ENCODE data around the gene LRRC7.

The LRRC7 gene

DNA sequence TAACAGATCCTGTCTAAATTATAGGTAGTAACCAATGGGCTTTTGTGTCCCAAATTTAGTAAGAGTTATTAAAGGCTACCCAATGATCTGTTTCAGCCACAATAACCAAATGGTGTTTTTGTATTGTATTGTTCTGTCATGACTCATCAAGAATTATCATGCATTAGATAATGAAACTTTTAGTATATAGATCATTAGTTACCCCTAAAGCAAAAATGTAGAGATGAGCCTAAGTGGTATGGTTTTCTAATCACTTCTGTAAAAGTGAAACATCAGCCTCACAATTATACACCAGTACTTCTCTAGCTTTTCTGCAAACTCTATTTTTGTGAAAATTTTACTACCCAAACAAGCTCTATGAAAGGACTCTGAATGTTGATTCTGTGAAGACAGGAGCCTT, 71.4 kb downstream of the LRRC7 start:
- peaks cover 6 to 12% of the 10 kb centered on the region in 2 donors for H3K9me3 Mint-ChIP-seq
- DNase-seq (no peak), ATAC-seq (replicated peaks) (no peak)
- no peaks in the 10 kb centered on the region for H3K4me1 Mint-ChIP-seq (ENCODE audit: low read depth in 2 of 2)
- H3K4me3 Mint-ChIP-seq: no peak overlapping the region
- no peak overlapping the region for H3K27ac Mint-ChIP-seq
- no peaks in the 10 kb centered on the region for H3K27me3 Mint-ChIP-seq
- no peaks in the 10 kb centered on the region for H3K36me3 Mint-ChIP-seq (ENCODE audit: insufficient read depth)

DNA sequence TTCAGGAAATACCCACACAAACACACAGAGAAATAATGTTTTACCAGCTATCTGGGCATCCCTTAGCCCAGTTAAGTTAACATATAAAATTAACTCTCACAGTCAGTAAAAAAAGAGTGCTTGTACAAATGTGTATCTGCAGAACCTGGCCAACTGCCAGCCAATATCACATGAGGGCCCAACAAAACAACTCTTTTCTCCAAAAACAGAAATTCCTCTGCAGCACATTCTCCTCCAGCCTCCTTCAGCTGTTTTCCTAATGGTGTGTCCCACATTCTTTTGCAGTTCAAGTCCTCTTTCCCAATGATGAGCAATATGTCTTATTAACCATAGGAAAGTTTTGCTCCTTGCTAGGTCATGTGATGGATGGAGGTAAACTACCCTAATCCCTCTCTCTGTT, 75.5 kb downstream of the LRRC7 start:
- no peaks in the 10 kb centered on the region for H3K36me3 Mint-ChIP-seq (ENCODE audit: insufficient read depth)

DNA sequence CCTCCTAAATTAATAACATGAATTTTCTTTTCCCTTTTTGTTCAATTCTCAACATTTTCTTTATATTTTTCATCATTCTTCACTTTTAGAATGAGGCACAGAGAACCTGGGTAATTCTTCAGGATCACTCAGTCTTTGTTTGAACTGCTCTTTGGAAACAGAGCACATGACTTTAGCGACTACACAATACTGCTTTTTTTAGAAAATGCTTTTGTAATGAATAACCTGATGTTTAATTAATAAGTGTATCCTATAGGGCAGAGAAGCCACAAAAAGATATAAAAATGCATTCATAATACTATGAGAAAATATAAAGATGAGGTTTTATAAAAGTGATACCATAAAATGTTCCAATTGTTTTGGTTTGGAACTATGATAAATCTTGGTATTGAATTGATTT, 77.8 kb downstream of the LRRC7 start:
- no peaks in the 10 kb centered on the region for H3K27me3 Mint-ChIP-seq
- no peaks in the 10 kb centered on the region for H3K36me3 Mint-ChIP-seq (ENCODE audit: insufficient read depth)
- peaks cover 8 to 12% of the 10 kb centered on the region in 2 donors for H3K9me3 Mint-ChIP-seq
- DNase-seq: no peak
- H3K4me3 Mint-ChIP-seq: no peak overlapping the region
- ATAC-seq (replicated peaks): no peak
- no peaks in the 10 kb centered on the region for H3K4me1 Mint-ChIP-seq (ENCODE audit: low read depth in 2 of 2)
- no peak overlapping the region for H3K27ac Mint-ChIP-seq

More for the DNA sequence above, 75.5 kb downstream of the LRRC7 start:
- Mint-ChIP-seq H3K4me1 (ENCODE audit: low read depth in 2 of 2) (no peaks in the 10 kb centered on the region), H3K27ac (no peak overlapping the region), H3K9me3 (peaks cover 6 to 12% of the 10 kb centered on the region in 2 donors), H3K27me3 (no peaks in the 10 kb centered on the region), H3K4me3 (no peak overlapping the region)
- DNase-seq: no peak
- no peak for ATAC-seq (replicated peaks)

DNA sequence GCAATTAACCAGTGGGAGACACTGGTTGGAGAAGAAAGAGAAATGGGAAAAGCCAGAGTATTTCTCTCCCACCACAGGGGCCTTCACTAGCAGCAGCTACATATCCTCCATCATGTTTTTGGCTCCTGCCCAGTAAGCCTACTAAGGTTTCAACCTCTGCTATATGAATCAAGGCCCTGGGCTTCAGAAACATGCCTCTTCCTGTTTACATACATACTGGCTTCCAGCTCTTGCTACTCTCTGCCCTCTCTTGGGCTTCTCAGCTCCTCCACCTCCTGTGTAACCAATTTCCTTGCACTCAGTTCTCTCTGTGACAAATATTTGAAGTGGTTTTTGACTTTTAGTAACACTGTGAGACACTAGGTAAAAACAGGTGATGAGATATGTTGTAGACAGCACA, 80.8 kb downstream of the LRRC7 start:
- H3K27me3 Mint-ChIP-seq: no peaks in the 10 kb centered on the region
- DNase-seq (no peak), ATAC-seq (replicated peaks) (no peak)
- peaks cover 3% of the 10 kb centered on the region for H3K36me3 Mint-ChIP-seq (ENCODE audit: insufficient read depth)
- peaks cover 3 to 4% of the 10 kb centered on the region in 2 donors for H3K9me3 Mint-ChIP-seq
- no peaks in the 10 kb centered on the region for H3K4me1 Mint-ChIP-seq (ENCODE audit: low read depth in 2 of 2)
- H3K4me3 Mint-ChIP-seq: no peak overlapping the region
- H3K27ac Mint-ChIP-seq: no peak overlapping the region

DNA sequence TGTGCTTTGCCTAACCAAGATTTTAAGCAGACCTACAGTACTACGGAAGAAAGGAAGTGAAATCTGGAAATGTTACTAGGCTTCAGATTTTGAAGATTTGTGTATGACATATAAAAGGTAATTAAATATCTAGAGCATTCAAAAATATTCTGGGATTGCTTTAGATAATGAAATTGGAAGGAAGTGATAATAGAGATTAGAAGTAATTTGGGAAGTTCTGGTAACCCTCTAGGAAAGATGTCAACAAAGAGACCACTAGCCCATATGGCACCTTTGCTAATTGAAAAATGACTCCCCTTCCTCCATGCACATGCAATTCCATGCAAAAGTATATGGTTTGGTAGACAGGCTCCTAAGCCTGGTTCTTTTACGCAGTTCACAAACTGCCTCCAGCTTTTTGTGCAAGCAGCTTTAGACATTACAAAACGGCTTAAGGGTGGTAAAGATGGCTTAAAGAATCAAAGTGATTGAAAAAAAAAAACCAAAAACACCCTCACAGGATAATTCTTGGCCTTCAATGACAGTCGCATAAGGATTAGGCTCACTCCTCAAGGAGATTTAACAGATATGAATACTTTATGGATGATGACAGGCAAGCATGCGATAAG, 81.8 kb downstream of the LRRC7 start:
- no peak for ATAC-seq (replicated peaks)
- H3K9me3 Mint-ChIP-seq: peaks cover 0 to 4% of the 10 kb centered on the region in 2 donors
- H3K4me1 Mint-ChIP-seq (ENCODE audit: low read depth in 2 of 2): no peaks in the 10 kb centered on the region
- H3K36me3 Mint-ChIP-seq (ENCODE audit: insufficient read depth): peaks cover 3% of the 10 kb centered on the region
- no peaks in the 10 kb centered on the region for H3K27me3 Mint-ChIP-seq
- H3K27ac Mint-ChIP-seq: no peak overlapping the region
- H3K4me3 Mint-ChIP-seq: no peak overlapping the region
- no peak for DNase-seq

DNA sequence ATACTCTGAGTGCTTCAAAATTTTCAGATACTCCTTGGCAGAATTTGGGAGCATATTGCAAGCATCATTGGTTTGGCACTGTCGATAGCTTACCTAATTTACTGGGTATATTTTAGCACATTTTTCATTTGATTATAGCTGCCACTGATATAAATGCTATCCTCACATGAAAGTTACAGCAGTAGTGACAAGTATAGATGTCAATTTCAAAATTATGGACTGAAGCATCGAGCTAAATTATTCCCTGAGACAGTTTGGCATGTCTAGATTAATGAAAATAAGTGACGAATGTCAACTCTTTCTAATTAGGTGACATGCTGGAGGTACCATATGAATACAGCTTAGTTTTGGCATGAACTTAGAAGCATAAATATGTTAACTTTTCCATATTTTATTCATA, 83.1 kb downstream of the LRRC7 start:
- DNase-seq (no peak), ATAC-seq (replicated peaks) (no peak)
- Mint-ChIP-seq H3K9me3 (peaks cover 0 to 4% of the 10 kb centered on the region in 2 donors), H3K4me1 (ENCODE audit: low read depth in 2 of 2) (no peaks in the 10 kb centered on the region), H3K4me3 (no peak overlapping the region), H3K27ac (no peak overlapping the region), H3K36me3 (ENCODE audit: insufficient read depth) (peaks cover 3% of the 10 kb centered on the region), H3K27me3 (no peaks in the 10 kb centered on the region)

DNA sequence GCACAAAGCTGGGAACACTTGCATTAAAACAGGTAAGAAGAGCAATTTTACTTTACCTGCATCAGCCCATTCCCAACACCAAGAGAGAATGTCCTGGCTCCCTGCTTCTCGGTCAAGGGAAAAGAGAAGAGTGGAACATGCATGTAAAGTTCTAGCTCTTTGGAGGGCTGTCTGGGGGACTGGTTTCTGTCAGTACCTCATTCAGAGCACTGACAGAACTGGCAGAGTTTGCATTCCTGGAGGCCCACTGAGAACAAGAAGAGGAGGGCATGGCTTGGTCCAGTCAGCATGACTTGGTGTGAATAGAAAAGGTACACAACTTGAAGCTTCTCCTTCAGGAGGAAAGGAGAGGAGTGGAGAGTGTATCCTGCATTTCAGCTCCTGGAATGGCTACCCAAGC, 83.9 kb downstream of the LRRC7 start:
- DNase-seq: no peak
- Mint-ChIP-seq H3K27ac (no peak overlapping the region), H3K4me1 (ENCODE audit: low read depth in 2 of 2) (no peaks in the 10 kb centered on the region), H3K36me3 (ENCODE audit: insufficient read depth) (peaks cover 3% of the 10 kb centered on the region), H3K4me3 (no peak overlapping the region), H3K9me3 (peaks cover 0 to 4% of the 10 kb centered on the region in 2 donors), H3K27me3 (no peaks in the 10 kb centered on the region)
- ATAC-seq (replicated peaks): no peak

DNA sequence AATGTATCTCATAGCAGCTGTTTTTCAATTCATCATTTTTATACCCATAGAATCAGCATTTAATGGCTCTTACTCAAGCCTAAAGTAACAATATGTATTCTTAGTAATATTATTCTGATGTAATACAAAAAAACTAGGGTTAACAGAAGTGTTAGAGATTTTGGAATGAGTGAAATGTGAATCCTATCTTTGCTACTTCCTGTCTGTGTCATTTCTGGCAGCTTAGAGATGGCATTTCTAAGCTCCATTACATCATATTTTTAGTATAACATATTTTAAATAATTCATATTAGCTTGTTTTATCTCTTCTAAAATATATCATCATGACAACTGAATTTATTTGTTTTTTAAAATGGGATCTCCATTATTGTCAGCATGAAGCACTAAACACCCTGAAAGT, 90.2 kb downstream of the LRRC7 start:
- H3K27ac Mint-ChIP-seq: no peak overlapping the region
- peaks cover 6% of the 10 kb centered on the region in 2 donors for H3K9me3 Mint-ChIP-seq
- ATAC-seq (replicated peaks): no peak

DNA sequence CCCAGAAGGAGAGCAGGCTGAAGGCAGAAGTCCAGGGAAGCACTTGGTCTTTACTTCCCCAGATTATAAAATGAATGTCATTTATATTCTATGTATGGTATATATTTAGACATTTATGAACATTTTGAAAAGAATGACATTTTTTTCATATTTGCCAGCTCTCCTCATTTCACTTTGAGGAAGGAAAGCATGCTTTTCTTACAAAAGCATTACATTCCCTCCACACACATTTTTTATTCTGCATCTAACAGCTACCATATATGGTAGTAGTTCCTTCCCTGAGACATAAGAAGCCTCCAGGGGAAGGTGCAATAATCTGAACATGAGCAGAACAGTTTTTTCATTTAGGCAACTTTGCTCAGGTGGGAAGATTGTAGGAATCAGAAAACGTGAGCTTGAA, 94.0 kb downstream of the LRRC7 start:
- ATAC-seq (replicated peaks) (no peak), DNase-seq (no peak)
- Mint-ChIP-seq H3K36me3 (ENCODE audit: insufficient read depth) (no peaks in the 10 kb centered on the region), H3K4me1 (ENCODE audit: low read depth in 2 of 2) (no peaks in the 10 kb centered on the region), H3K9me3 (peaks cover 10 to 14% of the 10 kb centered on the region in 2 donors), H3K27ac (no peak overlapping the region), H3K4me3 (no peak overlapping the region), H3K27me3 (no peaks in the 10 kb centered on the region)

More for the DNA sequence above, 90.2 kb downstream of the LRRC7 start:
- Mint-ChIP-seq H3K27me3 (no peaks in the 10 kb centered on the region), H3K4me3 (no peak overlapping the region), H3K4me1 (ENCODE audit: low read depth in 2 of 2) (no peaks in the 10 kb centered on the region), H3K36me3 (ENCODE audit: insufficient read depth) (no peaks in the 10 kb centered on the region)
- no peak for DNase-seq

DNA sequence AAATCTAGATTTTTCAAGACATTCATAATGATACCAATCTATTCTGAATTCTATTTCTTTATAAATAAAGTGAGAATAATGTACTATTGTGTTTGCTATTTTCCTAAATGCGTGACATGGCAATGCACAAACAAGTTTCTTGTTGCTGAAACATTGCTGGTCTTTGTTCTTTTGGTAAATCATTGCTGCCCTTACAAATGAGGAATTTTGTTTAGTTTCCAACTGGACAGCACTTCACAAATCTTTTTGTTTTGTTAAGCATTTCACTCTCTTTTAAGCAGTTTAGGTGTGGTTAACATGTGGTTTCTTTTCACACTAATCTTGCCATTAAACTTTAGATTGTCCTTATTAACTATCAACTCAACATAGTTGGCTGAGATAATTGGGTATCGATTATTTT, 94.6 kb downstream of the LRRC7 start:
- Mint-ChIP-seq H3K4me3 (no peak overlapping the region), H3K9me3 (peaks cover 10 to 14% of the 10 kb centered on the region in 2 donors), H3K27ac (no peak overlapping the region)

DNA sequence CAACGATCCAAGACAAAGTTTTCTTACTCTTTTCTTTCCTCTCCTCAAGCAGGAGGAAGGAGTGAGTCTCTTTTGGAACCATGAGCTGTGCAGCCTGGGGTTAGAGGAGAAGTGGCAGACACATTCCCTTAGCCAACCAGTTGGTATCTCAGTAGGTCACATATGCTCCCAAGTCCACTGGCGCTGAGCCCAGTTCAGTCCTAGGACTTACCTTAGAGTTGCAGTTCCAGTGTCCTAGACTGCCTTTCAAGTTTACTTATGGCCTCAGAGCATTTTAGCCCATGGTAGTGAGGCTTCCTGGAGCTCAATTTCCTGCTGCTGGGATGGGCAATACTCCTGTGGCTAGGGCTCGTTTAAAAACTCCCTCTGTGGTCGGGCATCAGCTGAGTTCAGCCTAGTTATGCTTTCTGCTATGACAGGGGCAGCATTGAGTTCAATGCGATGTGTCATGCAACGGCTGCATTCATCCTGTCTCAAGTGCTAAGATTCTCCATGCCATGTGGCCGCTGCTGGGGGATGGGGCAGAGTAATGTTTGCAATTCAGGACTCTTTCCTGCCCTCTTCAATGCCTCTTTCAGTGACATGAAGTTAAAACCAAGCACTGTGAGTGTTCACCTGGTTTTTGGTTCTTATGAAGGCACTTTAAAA, 103.8 kb downstream of the LRRC7 start:
- DNase-seq (no peak), ATAC-seq (replicated peaks) (no peak)
- Mint-ChIP-seq H3K9me3 (peaks cover 3 to 14% of the 10 kb centered on the region in 2 donors), H3K36me3 (ENCODE audit: insufficient read depth) (no peaks in the 10 kb centered on the region), H3K27me3 (no peaks in the 10 kb centered on the region), H3K27ac (no peak overlapping the region), H3K4me3 (no peak overlapping the region), H3K4me1 (ENCODE audit: low read depth in 2 of 2) (no peaks in the 10 kb centered on the region)

More for the DNA sequence above, 94.6 kb downstream of the LRRC7 start:
- no peak for DNase-seq
- Mint-ChIP-seq H3K4me1 (ENCODE audit: low read depth in 2 of 2) (no peaks in the 10 kb centered on the region), H3K27me3 (no peaks in the 10 kb centered on the region), H3K36me3 (ENCODE audit: insufficient read depth) (no peaks in the 10 kb centered on the region)
- no peak for ATAC-seq (replicated peaks)

DNA sequence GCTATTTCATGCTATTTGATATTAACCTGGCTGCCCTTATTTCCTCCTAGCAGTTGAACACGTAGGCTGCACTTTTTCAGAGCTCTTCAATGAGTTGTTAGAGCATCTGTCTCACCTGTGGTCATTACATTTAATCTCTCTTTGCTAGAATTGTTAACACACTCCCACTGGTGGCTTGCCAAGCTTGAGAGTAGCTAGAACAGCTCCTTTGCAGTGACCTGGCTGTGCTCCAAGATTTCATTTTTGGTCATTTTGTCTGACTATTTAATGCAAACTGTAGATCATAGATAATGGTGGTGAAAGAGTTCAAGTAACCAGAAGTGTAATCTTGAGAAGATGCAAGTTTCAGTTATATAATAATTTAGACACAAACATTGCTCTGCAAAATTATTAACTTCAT, 105.6 kb downstream of the LRRC7 start:
- no peak overlapping the region for H3K4me3 Mint-ChIP-seq
- no peak for DNase-seq
- peaks cover 3 to 14% of the 10 kb centered on the region in 2 donors for H3K9me3 Mint-ChIP-seq
- H3K27ac Mint-ChIP-seq: no peak overlapping the region
- H3K27me3 Mint-ChIP-seq: no peaks in the 10 kb centered on the region
- no peak for ATAC-seq (replicated peaks)
- no peaks in the 10 kb centered on the region for H3K36me3 Mint-ChIP-seq (ENCODE audit: insufficient read depth)
- H3K4me1 Mint-ChIP-seq (ENCODE audit: low read depth in 2 of 2): no peaks in the 10 kb centered on the region

DNA sequence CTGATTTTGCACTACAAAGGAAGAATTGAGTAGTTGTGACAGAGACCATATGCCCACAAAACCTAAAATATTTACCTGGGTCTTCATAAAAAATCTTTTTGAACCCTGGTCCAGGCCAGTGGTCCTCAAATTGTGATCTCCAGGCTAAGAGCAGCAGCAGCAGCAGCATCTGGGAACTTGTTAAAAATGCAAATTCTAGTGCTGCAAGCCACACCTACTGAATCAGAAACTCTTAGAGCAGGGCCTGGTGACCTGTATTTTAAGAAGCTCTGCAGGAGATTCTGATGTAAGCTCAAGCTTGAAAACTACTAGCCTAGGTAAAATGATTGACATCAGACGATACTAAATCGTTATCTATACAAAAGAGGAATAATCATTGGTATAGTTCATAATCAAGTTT, 112.2 kb downstream of the LRRC7 start:
- no peaks in the 10 kb centered on the region for H3K27me3 Mint-ChIP-seq
- DNase-seq (no peak), ATAC-seq (replicated peaks) (no peak)
- peaks cover 12 to 16% of the 10 kb centered on the region in 2 donors for H3K9me3 Mint-ChIP-seq
- H3K4me1 Mint-ChIP-seq (ENCODE audit: low read depth in 2 of 2): no peaks in the 10 kb centered on the region
- H3K27ac Mint-ChIP-seq: no peak overlapping the region
- no peaks in the 10 kb centered on the region for H3K36me3 Mint-ChIP-seq (ENCODE audit: insufficient read depth)
- H3K4me3 Mint-ChIP-seq: no peak overlapping the region

DNA sequence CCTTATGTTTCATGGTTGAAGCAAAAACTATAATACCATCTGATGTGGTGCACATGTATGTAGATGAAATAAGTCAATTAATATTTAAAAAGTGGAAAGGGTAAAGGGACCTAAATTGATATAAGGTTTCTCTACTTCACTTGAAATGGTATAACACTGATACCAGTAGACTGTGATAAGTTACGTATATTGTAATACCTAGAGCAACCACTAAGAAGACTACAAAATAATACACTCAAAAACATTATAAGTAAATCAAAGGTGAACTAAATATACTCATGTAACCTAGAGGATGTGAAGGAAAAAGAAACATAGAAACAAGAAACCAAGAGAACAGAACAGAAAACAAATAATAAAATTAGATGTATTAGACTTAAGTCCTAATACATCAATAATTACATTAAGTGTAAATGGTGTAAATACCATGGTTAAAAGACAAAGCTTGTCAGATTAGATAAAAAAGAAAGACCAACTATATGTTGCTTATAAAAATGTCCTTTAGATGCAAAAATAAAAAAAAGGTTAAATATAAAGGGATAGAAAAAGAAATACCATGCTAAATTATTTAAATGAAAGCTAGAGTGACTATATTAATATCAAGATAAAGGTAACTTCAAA, 118.8 kb downstream of the LRRC7 start:
- Mint-ChIP-seq H3K27ac (no peak overlapping the region), H3K4me1 (ENCODE audit: low read depth in 2 of 2) (no peaks in the 10 kb centered on the region), H3K27me3 (no peaks in the 10 kb centered on the region), H3K4me3 (no peak overlapping the region), H3K9me3 (peaks cover 16 to 23% of the 10 kb centered on the region in 2 donors), H3K36me3 (ENCODE audit: insufficient read depth) (no peaks in the 10 kb centered on the region)
- DNase-seq (no peak), ATAC-seq (replicated peaks) (no peak)
